CD4-positive, alpha-beta T cell (primary cell): Measurements from ENCODE around the gene NPAS3. TPM values are rescaled to one million over a fixed set of nuclear protein-coding genes. Genes with fewer than 3 reads are reported as not detected.
A peak's percentile ranks its signal among the peaks of the same experiment; 100 is the strongest.

Source experiments
- ATAC-seq: fragments of 200-7000 bp; cut with Tn5 transposase; one replicate; pipeline ENCODE4 v1.10.0; 2022; ENCODE audit warnings: mild to moderate bottlenecking; ENCODE audit not compliant: poor library complexity
- CTCF ChIA-PET: fragments of 350-600 bp; sonication (Branson Sonifier 250); formaldehyde crosslinking; loops from one replicate; lab custom pipeline; 2021; ENCODE audit warnings: antibody characterized with exemption, inconsistent platforms; lab: Charles Lee
- POLR2A ChIA-PET: fragments of 350-600 bp; sonication (Branson Sonifier 250); formaldehyde crosslinking; loops from one replicate; lab custom pipeline; 2021; ENCODE audit warnings: antibody characterized with exemption, inconsistent platforms; lab: Charles Lee
- DNase-seq, 14 experiments: peaks; one replicate each; pipeline ENCODE4 v3.0.0-alpha.2; 2013 to 2020; ENCODE audit warnings: mixed read lengths in 2 of 14
- H3K27ac ChIP-seq, 2 donors: one replicate each; pipeline versions ENCODE4 v1.5.1 to v1.7.0; 2013; ENCODE audit warnings: low read length in 2 of 2, low read depth in 1 of 2, mild to moderate bottlenecking in 1 of 2
- H3K27me3 ChIP-seq, 2 experiments: 1 replicate in 1 of 2; 2 replicates in 1 of 2; pipeline versions ENCODE4 v1.6.1 to v1.7.0; 2013; ENCODE audit warnings: low read length in 2 of 2, control low read depth in 1 of 2, mild to moderate bottlenecking in 1 of 2, moderate library complexity in 1 of 2; ENCODE audit not compliant: insufficient read depth in 2 of 2, control insufficient read depth in 1 of 2
- H3K36me3 ChIP-seq: one replicate; pipeline ENCODE4 v1.6.1; 2013; ENCODE audit warnings: low read length, control low read depth; ENCODE audit not compliant: insufficient read depth
- H3K4me1 ChIP-seq: one replicate; pipeline ENCODE4 v1.6.1; 2013; ENCODE audit warnings: low read length, control low read depth; ENCODE audit not compliant: insufficient read depth
- H3K4me3 ChIP-seq: one replicate; pipeline ENCODE4 v1.5.1; 2013; ENCODE audit warnings: mild to moderate bottlenecking, low read length, moderate library complexity
- H3K9me3 ChIP-seq, 2 experiments: 1 replicate in 1 of 2; 2 replicates in 1 of 2; pipeline versions ENCODE4 v1.6.1 to v1.7.0; 2013; ENCODE audit warnings: low read length in 2 of 2, mild to moderate bottlenecking in 2 of 2, control low read depth in 1 of 2, moderate library complexity in 1 of 2; ENCODE audit not compliant: control insufficient read depth in 1 of 2, insufficient read depth in 1 of 2
- H3K27ac Mint-ChIP-seq: one replicate; pipeline ENCODE4 v1.8.0; 2020; ENCODE audit warnings: mixed read lengths
- H3K27me3 Mint-ChIP-seq: one replicate; pipeline ENCODE4 v1.8.0; 2021; ENCODE audit warnings: mixed read lengths
- H3K36me3 Mint-ChIP-seq: one replicate; pipeline ENCODE4 v1.8.0; 2021; ENCODE audit warnings: low read depth, mixed read lengths
- H3K4me1 Mint-ChIP-seq: one replicate; pipeline ENCODE4 v1.8.0; 2021; ENCODE audit warnings: low read depth, mixed read lengths
- H3K4me3 Mint-ChIP-seq: one replicate; pipeline ENCODE4 v1.8.0; 2020; ENCODE audit warnings: mild to moderate bottlenecking, mixed read lengths
- H3K9me3 Mint-ChIP-seq: one replicate; pipeline ENCODE4 v1.8.0; 2020; ENCODE audit warnings: mixed read lengths
- intact Hi-C, 2 experiments: fragments of 100-400 bp; cut with DNase I in 1 of 2; cut with micrococcal nuclease in 1 of 2; formaldehyde crosslinking; loops; one replicate each; pipeline versions ENCODE4 v1.15.1 to v1.9.0; 2023 to 2025; cut with DNase I, micrococcal nuclease
- total RNA-seq, 174 experiments: library from RNA in 2 of 174; stranded (reverse) in 2 of 174; gene quantifications; one replicate each; pipeline ENCODE4 v1.2.3 and lab custom pipeline; 2021 to 2026
- TF ChIP-seq, protein P1 (sequence below): fragments of 200-600 bp; IDR thresholded peaks from one replicate; pipeline ENCODE4 v1.8.0; 2022; ENCODE audit warnings: antibody characterized with exemption, mild to moderate bottlenecking

NPAS3 gene
- total RNA-seq, 2 experiments from 2014 or later = not detected

DNA sequence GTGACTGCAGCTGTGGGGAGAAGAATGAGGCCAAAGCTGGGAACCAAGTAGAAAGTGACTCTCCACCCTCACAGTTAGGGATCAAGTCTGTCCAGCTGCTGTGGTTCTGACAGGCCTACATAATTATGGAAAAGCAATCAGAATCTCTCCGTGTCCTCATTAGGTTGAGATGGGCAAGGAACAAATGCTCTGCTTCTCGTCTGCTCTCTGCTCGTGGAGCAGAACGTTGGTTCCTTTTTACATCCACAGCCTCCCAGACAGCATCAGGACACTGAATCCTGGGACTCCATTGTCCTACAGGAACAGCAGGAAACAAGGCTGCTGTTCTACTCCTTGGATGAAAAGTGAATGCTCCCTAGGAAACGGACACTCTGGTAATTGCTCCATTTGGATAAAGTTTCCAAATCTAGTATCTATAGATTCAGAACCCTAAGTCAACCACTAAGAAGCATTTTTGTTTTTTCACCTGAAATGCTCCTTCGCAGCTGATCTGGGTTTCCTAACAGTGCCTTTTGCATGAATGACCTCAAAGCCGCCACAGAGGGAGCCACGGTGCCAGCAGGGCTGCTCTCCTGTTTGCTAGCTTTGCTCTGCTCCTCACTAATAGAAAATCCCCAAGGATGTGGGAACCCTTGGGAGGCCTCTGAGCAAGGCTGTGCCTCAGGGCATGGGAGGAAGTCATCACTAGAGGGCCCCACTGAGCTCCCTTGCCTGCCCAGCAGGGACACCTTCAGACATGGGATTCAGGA is 910.2 kb downstream of the NPAS3 start:
- ATAC-seq (no peak), DNase-seq (peak in 5 of 14 experiments; percentile 2 to 23 (median 16))
- no peaks in the 10 kb centered on the region for H3K9me3 Mint-ChIP-seq
- TF ChIP-seq, protein P1, sequence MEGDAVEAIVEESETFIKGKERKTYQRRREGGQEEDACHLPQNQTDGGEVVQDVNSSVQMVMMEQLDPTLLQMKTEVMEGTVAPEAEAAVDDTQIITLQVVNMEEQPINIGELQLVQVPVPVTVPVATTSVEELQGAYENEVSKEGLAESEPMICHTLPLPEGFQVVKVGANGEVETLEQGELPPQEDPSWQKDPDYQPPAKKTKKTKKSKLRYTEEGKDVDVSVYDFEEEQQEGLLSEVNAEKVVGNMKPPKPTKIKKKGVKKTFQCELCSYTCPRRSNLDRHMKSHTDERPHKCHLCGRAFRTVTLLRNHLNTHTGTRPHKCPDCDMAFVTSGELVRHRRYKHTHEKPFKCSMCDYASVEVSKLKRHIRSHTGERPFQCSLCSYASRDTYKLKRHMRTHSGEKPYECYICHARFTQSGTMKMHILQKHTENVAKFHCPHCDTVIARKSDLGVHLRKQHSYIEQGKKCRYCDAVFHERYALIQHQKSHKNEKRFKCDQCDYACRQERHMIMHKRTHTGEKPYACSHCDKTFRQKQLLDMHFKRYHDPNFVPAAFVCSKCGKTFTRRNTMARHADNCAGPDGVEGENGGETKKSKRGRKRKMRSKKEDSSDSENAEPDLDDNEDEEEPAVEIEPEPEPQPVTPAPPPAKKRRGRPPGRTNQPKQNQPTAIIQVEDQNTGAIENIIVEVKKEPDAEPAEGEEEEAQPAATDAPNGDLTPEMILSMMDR = no peak
- H3K27ac Mint-ChIP-seq = no peak overlapping the region
- H3K27me3 ChIP-seq = no peaks in the 10 kb centered on the region
- intact Hi-C loops = no loop called here
- H3K4me3 ChIP-seq = no peak overlapping the region
- H3K4me1 Mint-ChIP-seq = no peaks in the 10 kb centered on the region
- ChIA-PET POLR2A (no interaction called here), CTCF (no interaction called here)
- no peak overlapping the region for H3K4me3 Mint-ChIP-seq
- H3K36me3 ChIP-seq = no peaks in the 10 kb centered on the region
- H3K36me3 Mint-ChIP-seq = no peaks in the 10 kb centered on the region
- H3K27ac ChIP-seq = no peak overlapping the region
- H3K27me3 Mint-ChIP-seq = no peaks in the 10 kb centered on the region
- H3K4me1 ChIP-seq = no peaks in the 10 kb centered on the region
- no peaks in the 10 kb centered on the region for H3K9me3 ChIP-seq

DNA sequence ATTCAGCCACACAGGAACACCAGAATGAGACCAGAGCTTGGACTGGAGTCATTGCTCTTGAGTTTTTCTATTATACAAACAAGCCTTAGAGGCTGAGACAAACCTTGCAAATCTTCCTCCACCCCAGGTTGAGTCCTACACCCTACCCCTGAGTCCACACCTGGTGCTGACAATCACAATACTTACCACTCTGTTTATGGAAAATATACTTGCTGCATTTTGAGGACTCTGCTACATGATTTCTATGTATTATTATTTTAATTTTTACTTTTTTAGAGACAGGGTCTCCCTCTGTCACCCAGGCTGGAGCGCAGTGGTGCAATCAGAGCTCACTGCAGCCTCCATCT is 910.7 kb downstream of the NPAS3 start:
- no peaks in the 10 kb centered on the region for H3K4me1 ChIP-seq
- H3K9me3 Mint-ChIP-seq = no peaks in the 10 kb centered on the region
- H3K27me3 ChIP-seq = no peaks in the 10 kb centered on the region
- no peaks in the 10 kb centered on the region for H3K36me3 ChIP-seq
- ChIA-PET POLR2A (no interaction called here), CTCF (no interaction called here)
- H3K4me3 ChIP-seq = no peak overlapping the region
- H3K9me3 ChIP-seq = peaks cover 0 to 3% of the 10 kb centered on the region in 2 experiments
- no peak for ATAC-seq
- no peaks in the 10 kb centered on the region for H3K4me1 Mint-ChIP-seq
- H3K27ac Mint-ChIP-seq = no peak overlapping the region
- no peak for DNase-seq
- TF ChIP-seq, protein P1 = no peak
- H3K27me3 Mint-ChIP-seq = no peaks in the 10 kb centered on the region
- no peaks in the 10 kb centered on the region for H3K36me3 Mint-ChIP-seq
- H3K4me3 Mint-ChIP-seq = no peak overlapping the region
- intact Hi-C loops = no loop called here
- H3K27ac ChIP-seq = no peak overlapping the region

DNA sequence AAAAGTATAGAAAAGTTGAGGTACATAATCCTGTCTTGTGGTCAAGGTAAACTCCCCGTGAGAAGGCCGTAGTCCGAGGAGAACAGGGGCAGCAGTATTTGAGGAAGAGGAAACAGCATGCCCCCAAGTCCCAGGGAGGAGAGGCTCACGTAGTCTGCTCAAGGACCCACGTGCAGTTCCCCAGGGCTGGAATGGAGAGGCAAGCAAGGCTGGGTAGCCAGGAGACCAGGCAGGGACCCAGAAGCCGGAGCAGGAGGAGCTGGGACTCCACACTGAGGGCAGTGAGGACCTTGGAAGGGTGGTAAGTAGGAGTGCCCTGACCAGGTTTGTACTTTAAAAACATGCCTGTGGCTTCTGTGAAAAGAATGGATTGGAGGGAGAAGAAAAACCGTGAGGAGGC is 912.1 kb downstream of the NPAS3 start:
- H3K27ac Mint-ChIP-seq = no peak overlapping the region
- H3K27me3 ChIP-seq = no peaks in the 10 kb centered on the region
- no peaks in the 10 kb centered on the region for H3K27me3 Mint-ChIP-seq
- CTCF ChIA-PET = no interaction called here
- H3K4me1 Mint-ChIP-seq = no peaks in the 10 kb centered on the region
- no peaks in the 10 kb centered on the region for H3K4me1 ChIP-seq
- ATAC-seq = no peak
- no peaks in the 10 kb centered on the region for H3K36me3 Mint-ChIP-seq
- H3K9me3 Mint-ChIP-seq = no peaks in the 10 kb centered on the region
- no peak overlapping the region for H3K4me3 Mint-ChIP-seq
- intact Hi-C loops = no loop called here
- DNase-seq = no peak
- H3K9me3 ChIP-seq = peaks cover 0 to 3% of the 10 kb centered on the region in 2 experiments
- no peak overlapping the region for H3K27ac ChIP-seq
- POLR2A ChIA-PET = no interaction called here
- TF ChIP-seq, protein P1 = no peak
- H3K4me3 ChIP-seq = no peak overlapping the region
- H3K36me3 ChIP-seq = no peaks in the 10 kb centered on the region
